ENCODE measurements around the gene NCKIPSD. TPM values are rescaled to one million over a fixed set of nuclear protein-coding genes. Genes with fewer than 3 reads are reported as not detected.

The NCKIPSD gene
- total and polyA plus RNA-seq, 2 donors (not counting 3 experiments of a cell fraction or from before 2014, with no cell fraction given), result 12.8 to 19.1 TPM

- Histone ChIP-seq H4K20me1 (replicated peaks; ENCODE audit: control insufficient read depth, extremely low read depth, insufficient read depth, low read length) (no peaks in the 10 kb centered on the region), H3K4me2 (ENCODE audit: insufficient read depth, low read length) (peak overlapping the region; percentile 96), H3K27me3 (ENCODE audit: control insufficient read depth in 2 of 2, insufficient read depth in 2 of 2, low read length in 2 of 2) (peaks cover 5 to 8% of the 10 kb centered on the region in 2 experiments), H3K9ac (replicated peaks; ENCODE audit: extremely low read depth, insufficient read depth, low read length) (peak overlapping the region; percentile 99), H3K36me3 (ENCODE audit: control insufficient read depth in 2 of 2, extremely low read depth in 1 of 2, insufficient read depth in 2 of 2, low read length in 2 of 2) (peaks cover 0 to 3% of the 10 kb centered on the region in 2 experiments), H3K4me1 (ENCODE audit: control insufficient read depth, extremely low read depth, insufficient read depth, low read length) (peaks cover 8% of the 10 kb centered on the region), H3K9me1 (replicated peaks; ENCODE audit: control insufficient read depth, extremely low read depth, insufficient read depth, low read length) (no peaks in the 10 kb centered on the region), H3K4me3 (replicated peaks in 1 of 3; ENCODE audit: insufficient read depth in 1 of 3, low read depth in 1 of 3, low read length in 3 of 3) (peak overlapping the region; percentile 81 to 99 (median 93)), H2AFZ (ENCODE audit: low read depth, low read length) (peak overlapping the region; percentile 13), H3K9me3 (replicated peaks; ENCODE audit: control insufficient read depth, insufficient read depth, low read length) (no peaks in the 10 kb centered on the region), H3K79me2 (ENCODE audit: control insufficient read depth, insufficient read depth, low read length) (peaks cover 52% of the 10 kb centered on the region), H3K27ac (ENCODE audit: insufficient read depth, low read depth, low read length) (peak overlapping the region; percentile 88)
- ChIA-PET POLR2A (interaction anchor here (0.7 to 1.1 kb wide), 5 partner anchors 9 to 23 kb away, joined by 3 to 4 read pairs (median 3); no protein-coding TSS in a partner anchor), CTCF (interaction anchor here (0.9 to 3.5 kb wide), 8 partner anchors 10 to 316 kb away, joined by 3 to 23 read pairs (median 4); partner anchors contain the start of genes CELSR3 and NCKIPSD)
- dilution Hi-C loops (cut with MboI; ENCODE audit: extremely low pct_ligation_motif_present, low sequenced_read_pairs), result no loop called here
- DNase-seq (ENCODE audit: low read depth, low spot score), result peak; percentile 36
- TF ChIP-seq CTCF (IDR thresholded peaks at IDR 0.05; ENCODE audit: extremely low read depth in 1 of 2, insufficient read depth in 1 of 2, low read depth in 1 of 2, low read length in 2 of 2) (no peak), JUN (IDR thresholded peaks at IDR 0.05; ENCODE audit: borderline replicate concordance, insufficient read depth, insufficient read length, low read depth) (no peak), GATA2 (IDR thresholded peaks at IDR 0.05; ENCODE audit: insufficient read depth, insufficient read length, low read depth, low read length) (no peak), POLR2AphosphoS5 (IDR thresholded peaks at IDR 0.05; ENCODE audit: insufficient read depth, low read depth, low read length) (no peak), EZH2 (IDR thresholded peaks at IDR 0.05; ENCODE audit: borderline replicate concordance, low read depth, low read length, severe bottlenecking) (no peak), FOS (IDR thresholded peaks at IDR 0.05; ENCODE audit: borderline replicate concordance, insufficient read depth, low read length) (no peak), MYC (IDR thresholded peaks at IDR 0.05; ENCODE audit: low read depth, low read length) (no peak), MAX (IDR thresholded peaks at IDR 0.05; ENCODE audit: insufficient read depth, insufficient read length) (no peak), POLR2A (IDR thresholded peaks at IDR 0.05; ENCODE audit: low read depth, low read length) (no peak)
- intact Hi-C loops (cut with micrococcal nuclease), result loop anchor here (2.0 to 5.0 kb wide), 2 partner anchors 22 to 201 kb away; partner anchors contain the start of gene ARIH2
- TSS peak; percentile 57 for BruUV-seq (replicated peaks)
- FAIRE-seq, result no peak
Observed at GRCh38 chr3:48716508-48716981, 30.8 kb upstream of the NCKIPSD start.

All from endothelial cell of umbilical vein (primary cell).